Endothelial cell of umbilical vein (primary cell): ENCODE results near the gene TRDN. TPM values are rescaled to one million over a fixed set of nuclear protein-coding genes. Genes with fewer than 3 reads are reported as not detected.

Experiments used
- BruUV-seq: library from RNA; stranded (reverse); fragments of 400-500 nt; replicated peaks from 2 replicates; lab custom pipeline; 2021; lab: Mats Ljungman, UMichigan
- CTCF ChIA-PET: fragments of 300-600, 350-600 bp; sonication (Branson Sonifier 250); formaldehyde crosslinking; loops from one replicate; lab custom pipeline; 2021; ENCODE audit warnings: antibody characterized with exemption, inconsistent platforms; lab: Charles Lee
- POLR2A ChIA-PET: fragments of 300-600, 350-600 bp; sonication (Branson Sonifier 250); formaldehyde crosslinking; loops from one replicate; lab custom pipeline; 2021; ENCODE audit warnings: antibody characterized with exemption, inconsistent platforms; lab: Charles Lee
- DNase-seq: peaks from one replicate; pipeline ENCODE4 v3.0.0-alpha.2; 2011; ENCODE audit warnings: low read depth, low spot score
- FAIRE-seq: peaks from 2 replicates; lab custom pipeline; 2011; peaks lifted over from hg19 to GRCh38; lab: Jason Lieb, UNC
- H2AFZ ChIP-seq: 2 replicates; pipeline ENCODE4 v1.6.0; 2012; ENCODE audit warnings: low read depth, low read length, control low read depth, inconsistent platforms
- H3K27ac ChIP-seq: 2 replicates; pipeline ENCODE4 v1.5.1; 2011; ENCODE audit warnings: low read depth, mild to moderate bottlenecking, control low read depth, low read length, moderate library complexity; ENCODE audit not compliant: insufficient read depth
- H3K27me3 ChIP-seq, 2 experiments: 2 replicates each; pipeline versions ENCODE4 v1.6.0 to v1.6.1; 2011; ENCODE audit warnings: low read length in 2 of 2, mixed read lengths in 1 of 2; ENCODE audit not compliant: control insufficient read depth in 2 of 2, insufficient read depth in 2 of 2
- H3K36me3 ChIP-seq, 2 experiments: 2 replicates in 1 of 2; 3 replicates in 1 of 2; pipeline ENCODE4 v1.5.1; 2011; ENCODE audit warnings: low read length in 2 of 2, mild to moderate bottlenecking in 1 of 2, moderate library complexity in 1 of 2; ENCODE audit not compliant: control insufficient read depth in 2 of 2, insufficient read depth in 2 of 2; ENCODE audit errors: extremely low read depth in 1 of 2
- H3K4me1 ChIP-seq: 3 replicates; pipeline ENCODE4 v1.5.1; 2011; ENCODE audit warnings: mild to moderate bottlenecking, low read length; ENCODE audit not compliant: control insufficient read depth, insufficient read depth; ENCODE audit errors: extremely low read depth
- H3K4me2 ChIP-seq: 2 replicates; pipeline ENCODE4 v1.6.1; 2011; ENCODE audit warnings: low read length, control low read depth, mixed read lengths; ENCODE audit not compliant: insufficient read depth
- H3K4me3 ChIP-seq, 3 experiments: fragments of 200-600 bp in 1 of 3; sonication (generic), shearing (Covaris generic) in 1 of 3; replicated peaks in 1 of 3; 2 replicates each; pipeline ENCODE4 v1.5.1; 2011 to 2016; ENCODE audit warnings: control low read depth in 3 of 3, low read length in 3 of 3, mild to moderate bottlenecking in 2 of 3, inconsistent platforms in 1 of 3, low read depth in 1 of 3, moderate library complexity in 1 of 3; ENCODE audit not compliant: insufficient read depth in 1 of 3
- H3K79me2 ChIP-seq: 2 replicates; pipeline ENCODE4 v1.6.0; 2012; ENCODE audit warnings: low read length, inconsistent platforms; ENCODE audit not compliant: control insufficient read depth, insufficient read depth
- H3K9ac ChIP-seq: replicated peaks from 2 replicates; pipeline ENCODE3; 2011; ENCODE audit warnings: low read length, control low read depth; ENCODE audit not compliant: insufficient read depth; ENCODE audit errors: extremely low read depth
- H3K9me1 ChIP-seq: replicated peaks from 3 replicates; pipeline ENCODE4 v1.6.0; 2011; ENCODE audit warnings: mild to moderate bottlenecking, low read length; ENCODE audit not compliant: control insufficient read depth, insufficient read depth; ENCODE audit errors: extremely low read depth
- H3K9me3 ChIP-seq: replicated peaks from 2 replicates; pipeline ENCODE4 v1.5.1; 2012; ENCODE audit warnings: low read length, inconsistent platforms; ENCODE audit not compliant: control insufficient read depth, insufficient read depth
- H4K20me1 ChIP-seq: replicated peaks from 2 replicates; pipeline ENCODE3; 2011; ENCODE audit warnings: mild to moderate bottlenecking, low read length; ENCODE audit not compliant: control insufficient read depth, insufficient read depth; ENCODE audit errors: extremely low read depth
- EZH2 ChIP-seq: IDR thresholded peaks from 2 replicates; pipeline ENCODE4 v1.6.1; 2012; ENCODE audit warnings: borderline replicate concordance, low read depth, mild to moderate bottlenecking, moderate library complexity, low read length, inconsistent platforms; ENCODE audit not compliant: severe bottlenecking
- FOS ChIP-seq: IDR thresholded peaks from 2 replicates; pipeline ENCODE4 v1.6.1; 2011; ENCODE audit warnings: mild to moderate bottlenecking, low read length, moderate library complexity, borderline replicate concordance; ENCODE audit not compliant: insufficient read depth
- GATA2 ChIP-seq: IDR thresholded peaks from 2 replicates; pipeline ENCODE4 v1.7.0; 2011; ENCODE audit warnings: low read depth, mild to moderate bottlenecking, moderate library complexity, mixed read lengths, low read length; ENCODE audit not compliant: insufficient read length, insufficient read depth
- MYC ChIP-seq: IDR thresholded peaks from one replicate; pipeline ENCODE4 v1.6.1; 2011; ENCODE audit warnings: mild to moderate bottlenecking, low read depth, low read length
- POLR2A ChIP-seq: IDR thresholded peaks from 2 replicates; pipeline ENCODE4 v1.6.1; 2012; ENCODE audit warnings: low read depth, mild to moderate bottlenecking, control low read depth, low read length
- POLR2AphosphoS5 ChIP-seq: IDR thresholded peaks from 2 replicates; pipeline ENCODE4 v1.6.1; 2012; ENCODE audit warnings: low read depth, mild to moderate bottlenecking, control low read depth, low read length, moderate library complexity; ENCODE audit not compliant: insufficient read depth
- dilution Hi-C: fragments of 300-500 bp; cut with MboI; formaldehyde crosslinking; loops from one replicate; pipeline ENCODE4 v1.15.0; 2019; ENCODE audit warnings: low sequenced_read_pairs; ENCODE audit not compliant: extremely low pct_ligation_motif_present
- intact Hi-C: fragments of 100-400 bp; cut with micrococcal nuclease; formaldehyde crosslinking; loops from one replicate; pipeline ENCODE4 v1.10.0; 2022
- polyA plus RNA-seq, 4 experiments: library from polyadenylated mRNA; depleted of rRNA in 3 of 4; stranded (reverse) in 3 of 4; unstranded in 1 of 4; fragments of >200 nt; gene quantifications; 2 replicates each; pipeline versions ENCODE4 v1.2.1 to v1.2.3, GENCODE V29; 2011 to 2012; ENCODE audit warnings: missing spikeins in 1 of 4
- total RNA-seq: library from RNA; stranded (reverse); gene quantifications from 2 replicates; pipeline ENCODE4 v1.2.3, GENCODE V29; 2021
- TF ChIP-seq, protein P1 (sequence below): IDR thresholded peaks from 2 replicates; pipeline ENCODE4 v1.6.1; 2011; ENCODE audit not compliant: insufficient read depth, insufficient read length
- TF ChIP-seq, protein P2 (sequence below), 2 donors: IDR thresholded peaks; 1 replicate in 1 of 2; 2 replicates in 1 of 2; pipeline ENCODE4 v1.5.1; 2011; ENCODE audit warnings: low read length in 2 of 2, mild to moderate bottlenecking in 2 of 2, moderate library complexity in 2 of 2, control low read depth in 1 of 2, inconsistent platforms in 1 of 2, low read depth in 1 of 2; ENCODE audit not compliant: insufficient read depth in 1 of 2; ENCODE audit errors: extremely low read depth in 1 of 2

TRDN gene
- total and polyA plus RNA-seq, 2 donors (not counting 3 experiments of a cell fraction or from before 2014, with no cell fraction given), result not detected

DNA sequence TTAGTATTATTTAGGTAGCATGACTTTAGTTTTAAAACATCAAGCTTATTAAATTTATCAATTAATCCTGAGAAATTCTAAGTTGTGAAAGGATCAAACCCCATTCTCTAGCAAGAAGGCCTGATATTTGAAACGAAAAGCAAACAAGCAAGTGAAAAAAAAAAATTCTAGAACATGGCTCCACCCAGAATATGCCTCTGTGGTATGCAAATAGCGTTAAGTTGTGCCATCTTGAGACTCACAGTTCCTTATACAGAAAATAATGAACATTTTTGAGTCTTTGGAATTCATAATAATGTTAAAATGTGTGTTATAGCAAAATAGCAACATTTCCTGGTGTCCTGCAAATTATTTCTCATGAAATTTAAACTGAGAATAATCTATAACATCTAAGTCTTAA lies 42.0 kb downstream of the TRDN start:
- TF ChIP-seq POLR2AphosphoS5, result no peak
- TF ChIP-seq, protein P1, sequence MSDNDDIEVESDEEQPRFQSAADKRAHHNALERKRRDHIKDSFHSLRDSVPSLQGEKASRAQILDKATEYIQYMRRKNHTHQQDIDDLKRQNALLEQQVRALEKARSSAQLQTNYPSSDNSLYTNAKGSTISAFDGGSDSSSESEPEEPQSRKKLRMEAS, result no peak
- TF ChIP-seq, protein P2, sequence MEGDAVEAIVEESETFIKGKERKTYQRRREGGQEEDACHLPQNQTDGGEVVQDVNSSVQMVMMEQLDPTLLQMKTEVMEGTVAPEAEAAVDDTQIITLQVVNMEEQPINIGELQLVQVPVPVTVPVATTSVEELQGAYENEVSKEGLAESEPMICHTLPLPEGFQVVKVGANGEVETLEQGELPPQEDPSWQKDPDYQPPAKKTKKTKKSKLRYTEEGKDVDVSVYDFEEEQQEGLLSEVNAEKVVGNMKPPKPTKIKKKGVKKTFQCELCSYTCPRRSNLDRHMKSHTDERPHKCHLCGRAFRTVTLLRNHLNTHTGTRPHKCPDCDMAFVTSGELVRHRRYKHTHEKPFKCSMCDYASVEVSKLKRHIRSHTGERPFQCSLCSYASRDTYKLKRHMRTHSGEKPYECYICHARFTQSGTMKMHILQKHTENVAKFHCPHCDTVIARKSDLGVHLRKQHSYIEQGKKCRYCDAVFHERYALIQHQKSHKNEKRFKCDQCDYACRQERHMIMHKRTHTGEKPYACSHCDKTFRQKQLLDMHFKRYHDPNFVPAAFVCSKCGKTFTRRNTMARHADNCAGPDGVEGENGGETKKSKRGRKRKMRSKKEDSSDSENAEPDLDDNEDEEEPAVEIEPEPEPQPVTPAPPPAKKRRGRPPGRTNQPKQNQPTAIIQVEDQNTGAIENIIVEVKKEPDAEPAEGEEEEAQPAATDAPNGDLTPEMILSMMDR (IDR thresholded peaks at IDR 0.05; ENCODE audit: extremely low read depth in 1 of 2, insufficient read depth in 1 of 2, low read depth in 1 of 2, low read length in 2 of 2), result no peak
- ChIA-PET CTCF (interaction anchor here (1.8 kb wide), 1 partner anchor 14 kb away, joined by 4 read pairs; no protein-coding TSS in a partner anchor), POLR2A (no interaction called here)
- Histone ChIP-seq H3K36me3 (no peaks in the 10 kb centered on the region), H3K9ac (no peak overlapping the region), H3K4me3 (no peak overlapping the region), H3K9me1 (no peaks in the 10 kb centered on the region), H3K79me2 (no peaks in the 10 kb centered on the region), H3K4me2 (no peak overlapping the region), H4K20me1 (no peaks in the 10 kb centered on the region), H3K27me3 (no peaks in the 10 kb centered on the region), H2AFZ (no peak overlapping the region), H3K27ac (no peak overlapping the region), H3K9me3 (no peaks in the 10 kb centered on the region), H3K4me1 (no peaks in the 10 kb centered on the region)
- no peak for DNase-seq
- no TSS peak for BruUV-seq
- no peak for FAIRE-seq
- dilution Hi-C loops (no loop called here), intact Hi-C loops (no loop called here)

DNA sequence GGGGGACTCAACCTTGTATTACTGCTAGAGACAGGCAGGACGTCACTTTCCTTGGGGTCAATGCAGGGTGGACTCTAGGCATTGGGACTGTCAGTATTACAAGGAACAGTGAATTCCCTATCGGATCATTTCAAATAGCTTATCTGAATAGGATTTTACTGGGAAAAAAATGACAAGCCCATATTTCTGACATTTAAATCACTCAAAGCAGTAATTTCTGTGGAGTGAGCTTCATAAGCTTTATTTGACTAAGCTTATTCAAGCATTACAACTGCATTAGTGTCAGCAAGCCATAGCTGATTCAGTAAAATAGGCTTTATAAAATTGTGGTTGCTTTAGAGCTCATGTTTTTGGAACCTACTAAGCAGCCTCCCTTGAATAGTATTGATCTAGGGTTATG lies 44.3 kb downstream of the TRDN start:
- H4K20me1 ChIP-seq, result no peaks in the 10 kb centered on the region
- CTCF ChIA-PET, result interaction anchor here (1.6 kb wide), 1 partner anchor 15 kb away, joined by 3 read pairs; no protein-coding TSS in a partner anchor
- no peaks in the 10 kb centered on the region for H3K79me2 ChIP-seq
- intact Hi-C loops (no loop called here), dilution Hi-C loops (no loop called here)
- peaks cover 6% of the 10 kb centered on the region for H3K4me1 ChIP-seq
- H3K27me3 ChIP-seq, result no peaks in the 10 kb centered on the region
- no peak overlapping the region for H2AFZ ChIP-seq
- H3K27ac ChIP-seq, result no peak overlapping the region
- no peaks in the 10 kb centered on the region for H3K9me3 ChIP-seq
- POLR2A ChIA-PET, result no interaction called here
- H3K9me1 ChIP-seq, result no peaks in the 10 kb centered on the region
- H3K4me3 ChIP-seq, result no peak overlapping the region
- H3K36me3 ChIP-seq, result no peaks in the 10 kb centered on the region
- BruUV-seq, result no TSS peak
- no peak overlapping the region for H3K9ac ChIP-seq
- H3K4me2 ChIP-seq, result no peak overlapping the region
- no peak for DNase-seq
- FAIRE-seq, result no peak
- TF ChIP-seq POLR2AphosphoS5, result no peak
- TF ChIP-seq FOS, result no peak
- TF ChIP-seq, protein P2 (IDR thresholded peaks at IDR 0.05; ENCODE audit: extremely low read depth in 1 of 2, insufficient read depth in 1 of 2, low read depth in 1 of 2, low read length in 2 of 2), result no peak
- no peak for TF ChIP-seq GATA2
- no peak for TF ChIP-seq POLR2A
- TF ChIP-seq MYC, result no peak
- no peak for TF ChIP-seq EZH2
- TF ChIP-seq, protein P1, result no peak
